BE2C (cell line): Measurements from ENCODE around the gene PTPRN2.

Source experiments
- DNase-seq: peaks from one replicate; pipeline ENCODE4 v3.0.0-alpha.2; 2020
- H3K27me3 ChIP-seq: fragments of 250-450 bp; sonication (Bioruptor Pico); 2 replicates; pipeline ENCODE4 v1.5.1; 2020; ENCODE audit warnings: mild to moderate bottlenecking
- H3K36me3 ChIP-seq: fragments of 250-450 bp; sonication (Bioruptor Pico); 2 replicates; pipeline ENCODE4 v1.5.1; 2020; ENCODE audit warnings: mild to moderate bottlenecking
- H3K4me1 ChIP-seq: fragments of 250-450 bp; sonication (Bioruptor Pico); 2 replicates; pipeline ENCODE4 v1.5.1; 2020
- H3K4me3 ChIP-seq: 2 replicates; pipeline ENCODE4 v1.5.1; 2011; ENCODE audit warnings: low read depth, low read length
- H3K9me3 ChIP-seq: fragments of 250-450 bp; sonication (Bioruptor Pico); 2 replicates; pipeline ENCODE4 v1.5.1; 2020
- TF ChIP-seq, protein P1 (sequence below): IDR thresholded peaks from 2 replicates; pipeline ENCODE4 v1.5.1; 2012; ENCODE audit warnings: mild to moderate bottlenecking, low read depth, low read length

The PTPRN2 gene

DNA sequence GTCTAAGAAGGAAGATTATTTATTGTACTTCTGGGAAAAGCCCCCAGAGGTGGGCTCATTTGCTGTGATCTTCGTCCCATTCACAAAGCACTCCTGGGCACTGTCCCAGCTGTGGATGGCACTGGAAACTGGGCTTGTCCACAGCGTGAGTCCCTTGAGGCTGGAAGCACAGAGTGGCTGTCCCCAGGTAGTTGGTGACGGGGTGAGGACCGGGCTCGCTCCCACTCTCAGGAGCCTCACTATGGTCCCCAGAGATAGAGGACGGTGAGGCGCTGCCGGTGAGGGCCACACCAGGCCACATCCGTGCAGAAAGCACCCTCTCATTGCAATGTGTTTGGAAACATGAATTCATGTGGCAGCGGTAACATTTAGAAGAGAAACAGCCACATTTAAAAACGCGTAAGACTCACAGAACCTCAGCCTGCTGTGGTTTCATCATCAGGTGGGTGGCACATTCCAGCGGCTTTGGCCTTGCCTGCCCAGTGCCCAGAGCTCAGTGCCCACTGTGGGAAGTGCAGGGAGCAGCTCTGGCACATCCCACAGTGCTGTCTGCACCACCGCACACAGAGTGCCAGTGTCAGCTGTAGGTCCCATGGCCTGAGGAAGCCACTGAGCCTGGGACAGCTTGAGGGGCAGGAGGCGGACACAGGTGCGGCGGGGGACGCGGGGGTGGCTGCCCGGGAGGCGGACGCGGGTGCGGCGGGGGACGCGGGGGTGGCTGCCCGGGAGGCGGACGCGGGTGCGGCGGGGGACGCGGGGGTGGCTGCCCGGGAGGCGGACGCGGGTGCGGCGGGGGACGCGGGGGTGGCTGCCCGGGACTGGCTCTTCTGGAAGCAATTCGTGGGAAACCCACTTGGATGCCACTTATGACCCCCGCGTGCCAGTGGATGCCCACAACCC lies 801.0 kb downstream of the PTPRN2 start:
- Histone ChIP-seq H3K36me3 (no peaks in the 10 kb centered on the region), H3K4me1 (no peaks in the 10 kb centered on the region), H3K4me3 (no peak overlapping the region), H3K27me3 (no peaks in the 10 kb centered on the region), H3K9me3 (no peaks in the 10 kb centered on the region)
- TF ChIP-seq, protein P1, sequence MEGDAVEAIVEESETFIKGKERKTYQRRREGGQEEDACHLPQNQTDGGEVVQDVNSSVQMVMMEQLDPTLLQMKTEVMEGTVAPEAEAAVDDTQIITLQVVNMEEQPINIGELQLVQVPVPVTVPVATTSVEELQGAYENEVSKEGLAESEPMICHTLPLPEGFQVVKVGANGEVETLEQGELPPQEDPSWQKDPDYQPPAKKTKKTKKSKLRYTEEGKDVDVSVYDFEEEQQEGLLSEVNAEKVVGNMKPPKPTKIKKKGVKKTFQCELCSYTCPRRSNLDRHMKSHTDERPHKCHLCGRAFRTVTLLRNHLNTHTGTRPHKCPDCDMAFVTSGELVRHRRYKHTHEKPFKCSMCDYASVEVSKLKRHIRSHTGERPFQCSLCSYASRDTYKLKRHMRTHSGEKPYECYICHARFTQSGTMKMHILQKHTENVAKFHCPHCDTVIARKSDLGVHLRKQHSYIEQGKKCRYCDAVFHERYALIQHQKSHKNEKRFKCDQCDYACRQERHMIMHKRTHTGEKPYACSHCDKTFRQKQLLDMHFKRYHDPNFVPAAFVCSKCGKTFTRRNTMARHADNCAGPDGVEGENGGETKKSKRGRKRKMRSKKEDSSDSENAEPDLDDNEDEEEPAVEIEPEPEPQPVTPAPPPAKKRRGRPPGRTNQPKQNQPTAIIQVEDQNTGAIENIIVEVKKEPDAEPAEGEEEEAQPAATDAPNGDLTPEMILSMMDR = no peak
- no peak for DNase-seq

DNA sequence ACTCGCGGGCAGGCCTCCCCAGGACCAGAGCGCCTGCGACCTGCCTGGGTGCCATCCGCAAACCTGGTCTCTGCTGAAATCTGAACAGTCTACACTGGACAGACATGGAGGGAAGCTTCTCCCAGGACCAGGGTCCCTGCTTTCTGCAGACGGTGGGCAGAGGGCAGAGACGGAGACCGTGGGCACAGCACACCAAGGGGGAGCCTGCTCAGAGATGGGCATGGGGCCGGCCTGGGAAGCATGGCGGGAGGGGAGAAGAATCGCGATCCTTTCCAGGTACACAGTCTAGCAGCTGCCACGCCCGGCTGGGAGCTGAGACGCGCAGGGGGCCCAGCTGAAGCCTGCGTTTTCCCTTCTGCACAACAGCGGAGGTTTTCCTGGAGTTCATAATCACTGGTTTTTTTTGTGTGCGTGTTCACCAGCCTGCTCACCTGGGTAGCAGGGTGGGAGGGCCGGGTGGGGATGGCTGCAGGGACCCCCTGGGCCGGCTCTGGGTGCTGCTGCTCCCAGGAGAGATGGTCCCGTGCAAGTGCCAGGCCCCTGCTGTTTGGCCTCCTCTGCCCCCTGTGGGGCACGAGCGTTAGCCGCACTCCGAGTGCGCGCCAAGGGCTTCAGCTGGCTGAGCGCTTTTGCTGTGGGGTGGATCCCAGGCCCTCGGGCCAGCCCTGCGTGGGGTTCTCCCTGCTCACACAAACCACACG lies 802.0 kb downstream of the PTPRN2 start:
- no peak for DNase-seq
- Histone ChIP-seq H3K9me3 (no peaks in the 10 kb centered on the region), H3K4me3 (no peak overlapping the region), H3K4me1 (no peaks in the 10 kb centered on the region), H3K36me3 (no peaks in the 10 kb centered on the region), H3K27me3 (no peaks in the 10 kb centered on the region)
- TF ChIP-seq, protein P1 = no peak

DNA sequence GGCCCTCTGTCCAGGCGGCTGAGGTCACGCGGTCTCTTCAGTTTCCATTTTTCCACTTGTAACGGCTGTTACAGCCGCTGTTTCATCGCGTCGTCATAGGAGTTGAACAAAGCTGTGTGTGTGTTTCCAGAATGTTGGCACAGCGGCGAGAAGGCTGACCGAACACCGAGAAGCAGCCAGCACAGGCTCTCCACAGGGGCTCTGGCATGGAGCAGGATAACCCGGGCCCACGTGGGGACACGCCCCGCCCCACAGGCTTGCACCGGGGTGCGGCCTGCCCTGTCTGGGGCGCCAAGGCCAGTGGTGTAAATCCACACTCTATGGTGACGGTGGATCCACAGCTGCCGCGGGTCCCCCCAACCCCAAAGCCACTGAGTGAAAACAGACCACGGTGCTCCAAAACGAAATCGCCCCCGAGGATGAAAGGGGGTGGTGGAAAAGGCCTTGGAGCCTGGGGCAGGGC lies 802.6 kb downstream of the PTPRN2 start:
- TF ChIP-seq, protein P1 = no peak
- Histone ChIP-seq H3K9me3 (no peaks in the 10 kb centered on the region), H3K27me3 (no peaks in the 10 kb centered on the region)

DNA sequence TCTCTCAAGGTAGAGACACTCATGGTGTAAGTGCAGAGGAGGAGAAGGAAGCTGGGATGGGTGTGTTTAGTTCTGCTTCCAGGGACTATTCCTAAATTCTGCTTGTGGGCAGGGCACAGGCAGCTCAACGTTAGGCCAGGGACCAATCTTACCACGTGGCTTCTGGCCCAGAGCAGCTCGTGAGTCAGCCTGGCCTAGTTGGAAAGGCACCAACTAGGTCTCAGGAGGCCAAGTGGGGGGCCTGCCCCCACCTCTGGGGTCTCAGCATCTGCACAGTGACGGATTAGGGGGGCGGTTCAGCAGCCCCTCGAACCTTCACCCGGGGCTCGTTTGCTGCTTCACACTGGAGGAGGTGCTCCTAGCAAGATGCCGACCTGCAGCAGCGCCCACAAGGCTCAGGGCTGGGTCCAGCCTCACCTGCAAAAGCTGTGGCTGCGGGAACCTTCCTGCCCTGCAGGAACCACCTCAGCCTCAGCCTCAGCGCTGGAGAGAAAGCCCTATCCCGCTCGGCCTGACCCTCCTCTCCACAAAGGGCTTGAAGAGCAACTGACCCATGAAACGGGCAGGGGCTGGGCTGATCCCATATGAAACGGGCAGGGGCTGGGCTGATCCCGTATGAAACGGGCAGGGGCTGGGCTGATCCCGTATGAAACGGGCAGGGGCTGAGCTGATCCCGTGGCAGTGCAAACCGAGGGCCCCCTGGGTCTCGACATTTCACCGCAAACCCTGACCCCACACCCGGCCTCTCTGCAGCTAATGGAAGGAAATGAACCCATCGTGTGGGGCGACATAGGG lies 803.4 kb downstream of the PTPRN2 start:
- Histone ChIP-seq H3K4me1 (no peaks in the 10 kb centered on the region), H3K27me3 (no peaks in the 10 kb centered on the region), H3K9me3 (no peaks in the 10 kb centered on the region), H3K36me3 (no peaks in the 10 kb centered on the region), H3K4me3 (no peak overlapping the region)
- DNase-seq = no peak
- TF ChIP-seq, protein P1 = no peak

More for the DNA sequence above, 802.6 kb downstream of the PTPRN2 start:
- Histone ChIP-seq H3K4me3 (no peak overlapping the region), H3K4me1 (no peaks in the 10 kb centered on the region), H3K36me3 (no peaks in the 10 kb centered on the region)
- DNase-seq = no peak

DNA sequence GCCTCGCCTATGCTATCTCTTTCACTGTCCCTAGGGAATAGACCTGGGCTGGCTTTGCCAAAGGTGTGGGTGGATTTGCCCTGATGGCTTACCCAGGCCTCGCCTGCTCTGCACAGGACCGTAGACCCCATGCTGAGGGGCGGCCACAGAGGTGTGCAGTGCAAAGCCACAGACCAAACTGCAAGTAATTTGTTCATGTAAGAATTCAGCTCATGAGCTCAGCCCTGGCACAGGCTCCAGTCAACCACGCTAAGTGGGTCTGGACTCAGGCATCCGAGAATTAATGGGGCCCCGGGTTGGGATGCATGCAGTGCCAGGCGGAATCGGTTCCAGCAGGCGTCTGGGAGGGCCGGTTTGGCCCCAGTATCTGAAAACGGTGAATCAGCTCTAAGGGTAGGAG lies 805.6 kb downstream of the PTPRN2 start:
- TF ChIP-seq, protein P1 = no peak
- DNase-seq = no peak
- H3K9me3 ChIP-seq = no peaks in the 10 kb centered on the region
- H3K27me3 ChIP-seq = no peaks in the 10 kb centered on the region
- H3K4me3 ChIP-seq = no peak overlapping the region
- no peaks in the 10 kb centered on the region for H3K36me3 ChIP-seq
- no peaks in the 10 kb centered on the region for H3K4me1 ChIP-seq
